Adrenal gland (tissue), 12 donors: ENCODE results near the gene BAZ1A. TPM values are rescaled to one million over a fixed set of nuclear protein-coding genes. Genes with fewer than 3 reads are reported as not detected.

Experiments
- DNase-seq, 7 donors: peaks; one replicate each; pipeline ENCODE4 v3.0.0-alpha.2; 2019 to 2020
- H3K27ac ChIP-seq, 5 donors: fragments of 200-600 bp; sonication (generic) in 4 of 5; 1 replicate in 3 of 5; 2 replicates in 2 of 5; pipeline versions ENCODE4 v1.5.1 to v1.8.0; 2016 to 2020; ENCODE audit warnings: mild to moderate bottlenecking in 1 of 5
- H3K27me3 ChIP-seq: fragments of 200-600 bp; 2 replicates; pipeline ENCODE4 v1.8.0; 2021
- H3K36me3 ChIP-seq, 2 donors: fragments of 200-600 bp; replicated peaks in 1 of 2; 1 replicate in 1 of 2; 2 replicates in 1 of 2; pipeline versions ENCODE4 v1.5.1 to v1.8.0; 2018 to 2022
- H3K4me1 ChIP-seq, 2 donors: fragments of 200-600 bp; replicated peaks in 1 of 2; 1 replicate in 1 of 2; 2 replicates in 1 of 2; pipeline versions ENCODE4 v1.5.1 to v1.8.0; 2018 to 2021
- H3K4me3 ChIP-seq, 4 donors: fragments of 200-600 bp; sonication (generic) in 3 of 4; one replicate each; pipeline ENCODE4 v1.5.1; 2016 to 2018
- H3K9me3 ChIP-seq, 3 donors: fragments of 200-600 bp; sonication (generic) in 1 of 3; replicated peaks in 1 of 3; 1 replicate in 2 of 3; 2 replicates in 1 of 3; pipeline versions ENCODE4 v1.5.1 to v1.8.0; 2016 to 2021
- CTCF ChIP-seq, 6 experiments: fragments of 450-650 bp in 4 of 6; fragments of 200-600 bp in 2 of 6; sonication (generic) in 1 of 6; IDR thresholded peaks; 1 replicate in 5 of 6; 2 replicates in 1 of 6; pipeline versions ENCODE4 v1.5.1 to v1.8.0; 2016 to 2021; ENCODE audit warnings: antibody characterized with exemption in 6 of 6, mild to moderate bottlenecking in 2 of 6, moderate library complexity in 1 of 6
- POLR2A ChIP-seq, 2 donors: fragments of 450-650 bp; IDR thresholded peaks; one replicate each; pipeline ENCODE4 v1.6.1; 2017; ENCODE audit warnings: antibody characterized with exemption in 2 of 2, mild to moderate bottlenecking in 2 of 2, moderate library complexity in 1 of 2
- WGBS, 4 donors: extraction: QIAGEN DNeasy Blood & Tissue Kit in 2 of 4; methylation state at CpG; one replicate each; pipeline versions ENCODE4 v1.1.5 to v1.1.7; 2013 to 2017; 5-methylcytosine and 5-hydroxymethylcytosine counted together
- intact Hi-C, 2 donors: fragments of 100-400 bp; cut with DNase I; formaldehyde crosslinking; loops; one replicate each; pipeline versions ENCODE4 v1.14.1 to v1.15.0; 2022 to 2023
- polyA plus RNA-seq, 3 donors: library from polyadenylated mRNA; stranded (reverse); fragments of 200-250 nt in 2 of 3; fragments of 350-450 nt in 1 of 3; fragmentation: Illumina TruSeq in 1 of 3; extraction: RNeasy Lipid Tissue Mini Kit (QIAGEN cat#74804) in 1 of 3; gene quantifications; one replicate each; pipeline ENCODE4 v1.2.3, GENCODE V29; 2013 to 2014
- total RNA-seq, 9 donors: library from RNA; depleted of rRNA in 4 of 9; stranded (reverse); fragments of >200 nt in 4 of 9; fragments of 120-200 nt in 1 of 9; fragmentation: NEBNext Ultra II Directional in 1 of 9; extraction: Animal tissue kit (Norgen Biotek cat#: 25700) in 1 of 9; gene quantifications; one replicate each; pipeline versions ENCODE4 v1.1.0 to v1.2.4, GENCODE V29; 2013 to 2023
- donor health status: healthy with polysubstance abuse.
- donor health status: Bipolar disorder and iron deficiency.
- donor health status: DM: yes; HTN: yes; CAD: no.
- donor health status: DM: no; HTN: no; CAD: no.
- donor health status: DM: no; HTN: no; CAD: no.
- donor health status: DM: yes; HTN: yes; CAD: no.

Gene BAZ1A
- total and polyA plus RNA-seq, 12 donors: 8.5 to 33.0 (median 14.4) TPM

GRCh38 chr14:34912966-34913365 lies 37.8 kb upstream of the BAZ1A start:
- no peaks in the 10 kb centered on the region for H3K9me3 ChIP-seq
- no peak for DNase-seq
- H3K27ac ChIP-seq: no peak overlapping the region
- H3K4me3 ChIP-seq: no peak overlapping the region
- intact Hi-C loops: no loop called here
- H3K4me1 ChIP-seq: no peaks in the 10 kb centered on the region
- WGBS, 4 donors: 80 to 91% (median 84%) methylated on average over 8 of the region's 8 CpGs
- no peaks in the 10 kb centered on the region for H3K27me3 ChIP-seq
- no peak for TF ChIP-seq CTCF (IDR thresholded peaks at IDR 0.05)
- no peak for TF ChIP-seq POLR2A (IDR thresholded peaks at IDR 0.05)
- H3K36me3 ChIP-seq: no peaks in the 10 kb centered on the region

GRCh38 chr14:34912182-34912581 lies 37.0 kb upstream of the BAZ1A start:
- H3K9me3 ChIP-seq: no peaks in the 10 kb centered on the region
- TF ChIP-seq CTCF (IDR thresholded peaks at IDR 0.05) (no peak), POLR2A (IDR thresholded peaks at IDR 0.05) (no peak)
- WGBS, 4 donors: 60 to 82% (median 75%) methylated on average over 3 of the region's 3 CpGs
- DNase-seq: no peak
- H3K4me3 ChIP-seq: no peak overlapping the region
- no peaks in the 10 kb centered on the region for H3K27me3 ChIP-seq
- intact Hi-C loops: no loop called here
- H3K27ac ChIP-seq: no peak overlapping the region
- no peaks in the 10 kb centered on the region for H3K36me3 ChIP-seq
- H3K4me1 ChIP-seq: no peaks in the 10 kb centered on the region

GRCh38 chr14:34911209-34912150 lies 36.3 kb upstream of the BAZ1A start:
- Histone ChIP-seq H3K9me3 (no peaks in the 10 kb centered on the region), H3K27me3 (no peaks in the 10 kb centered on the region), H3K27ac (no peak overlapping the region), H3K4me3 (no peak overlapping the region), H3K4me1 (no peaks in the 10 kb centered on the region), H3K36me3 (no peaks in the 10 kb centered on the region)
- WGBS, 4 donors: 72 to 84% (median 76%) methylated on average over 6 of the region's 6 CpGs
- TF ChIP-seq CTCF (IDR thresholded peaks at IDR 0.05) (no peak), POLR2A (IDR thresholded peaks at IDR 0.05) (no peak)
- peak in 4 of 7 donors; percentile 26 to 41 (median 40) for DNase-seq
- intact Hi-C loops: no loop called here

- Histone ChIP-seq H3K36me3 (no peaks in the 10 kb centered on the region), H3K4me1 (no peaks in the 10 kb centered on the region), H3K27ac (no peak overlapping the region), H3K27me3 (no peaks in the 10 kb centered on the region), H3K4me3 (no peak overlapping the region), H3K9me3 (no peaks in the 10 kb centered on the region)
- DNase-seq: no peak
- no peak for TF ChIP-seq CTCF (IDR thresholded peaks at IDR 0.05)
- TF ChIP-seq POLR2A (IDR thresholded peaks at IDR 0.05): no peak
- 79 to 85% (median 81%) methylated on average over 4 of the region's 4 CpGs for WGBS, 4 donors
- intact Hi-C loops: no loop called here
These were observed 31.1 kb upstream of the BAZ1A start for GRCh38 chr14:34906287-34906686.
